Measurements from ENCODE around the gene TMEM266.

TMEM266 gene

DNA sequence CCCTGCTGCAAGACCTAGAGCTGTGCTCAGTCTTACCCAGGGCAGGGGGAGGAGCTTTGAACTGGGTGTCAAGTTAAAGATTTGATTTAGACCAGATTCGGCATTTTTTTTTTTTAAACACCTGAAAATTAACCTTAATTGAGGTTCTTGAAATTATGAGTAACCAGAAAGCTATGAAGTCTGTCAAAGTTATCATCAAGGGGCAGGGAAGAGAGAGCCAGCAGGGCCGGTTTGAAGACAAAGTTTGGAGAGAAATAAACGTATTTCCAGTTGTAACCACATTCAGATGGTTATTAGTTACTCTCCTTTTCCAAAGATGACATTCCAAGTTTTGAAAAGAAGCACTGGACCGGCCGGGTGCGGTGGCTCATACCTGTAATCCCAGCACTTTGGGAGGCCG, 12.0 kb downstream of the TMEM266 start:
- DNase-seq = no peak
- no peak overlapping the region for H3K4me3 ChIP-seq (ENCODE audit: low read length)
- H3K27me3 ChIP-seq (ENCODE audit: insufficient read depth, low read length, poor library complexity) = no peaks in the 10 kb centered on the region
- H4K5ac ChIP-seq (ENCODE audit: low read length) = no peak overlapping the region
- no CpG with 5 or more reads among the region's 7 CpGs for WGBS (ENCODE audit: extremely low coverage, insufficient coverage, low lambda C conversion rate)
- H4K8ac ChIP-seq (ENCODE audit: low read depth, low read length) = no peak overlapping the region
- H3K4ac ChIP-seq (ENCODE audit: low read depth, low read length) = no peak overlapping the region
- no peak overlapping the region for H2BK15ac ChIP-seq (replicated peaks; ENCODE audit: low read depth)
- no peaks in the 10 kb centered on the region for H3K79me1 ChIP-seq (ENCODE audit: low read length)
- no peak overlapping the region for H2BK120ac ChIP-seq (ENCODE audit: low read depth, low read length)
- H3K18ac ChIP-seq (ENCODE audit: low read length) = no peak overlapping the region
- H3K4me1 ChIP-seq (ENCODE audit: control insufficient read depth, low read depth, low read length) = no peaks in the 10 kb centered on the region
- H2BK5ac ChIP-seq (ENCODE audit: low read length) = no peak overlapping the region
- H3K79me2 ChIP-seq (ENCODE audit: control insufficient read depth, insufficient read depth, low read length) = no peaks in the 10 kb centered on the region
- no peak overlapping the region for H3K9ac ChIP-seq (ENCODE audit: low read length)
- H3K4me2 ChIP-seq (ENCODE audit: low read length) = no peak overlapping the region
- no peak overlapping the region for H2AK5ac ChIP-seq (ENCODE audit: low read length)
- no peaks in the 10 kb centered on the region for H3K36me3 ChIP-seq (ENCODE audit: control insufficient read depth, insufficient read depth, low read length)
- no peak overlapping the region for H3K56ac ChIP-seq (ENCODE audit: low read length)
- no peak overlapping the region for H3K23ac ChIP-seq (ENCODE audit: low read length)
- no peak overlapping the region for H3K27ac ChIP-seq (ENCODE audit: low read depth, low read length)

- Histone ChIP-seq H3K56ac (ENCODE audit: low read length) (no peak overlapping the region), H3K9ac (ENCODE audit: low read length) (no peak overlapping the region), H3K23ac (ENCODE audit: low read length) (no peak overlapping the region), H3K79me1 (ENCODE audit: low read length) (no peaks in the 10 kb centered on the region), H2BK120ac (ENCODE audit: low read depth, low read length) (no peak overlapping the region), H4K8ac (ENCODE audit: low read depth, low read length) (no peak overlapping the region), H3K18ac (ENCODE audit: low read length) (no peak overlapping the region), H3K27ac (ENCODE audit: low read depth, low read length) (no peak overlapping the region), H3K4me2 (ENCODE audit: low read length) (no peak overlapping the region), H3K4me3 (ENCODE audit: low read length) (no peak overlapping the region), H2BK5ac (ENCODE audit: low read length) (no peak overlapping the region), H3K4me1 (ENCODE audit: control insufficient read depth, low read depth, low read length) (no peaks in the 10 kb centered on the region), H3K4ac (ENCODE audit: low read depth, low read length) (no peak overlapping the region), H2AK5ac (ENCODE audit: low read length) (no peak overlapping the region), H3K27me3 (ENCODE audit: insufficient read depth, low read length, poor library complexity) (no peaks in the 10 kb centered on the region), H4K5ac (ENCODE audit: low read length) (no peak overlapping the region), H3K79me2 (ENCODE audit: control insufficient read depth, insufficient read depth, low read length) (no peaks in the 10 kb centered on the region), H2BK15ac (replicated peaks; ENCODE audit: low read depth) (no peak overlapping the region), H3K36me3 (ENCODE audit: control insufficient read depth, insufficient read depth, low read length) (no peaks in the 10 kb centered on the region)
- no peak for DNase-seq
- no CpG with 5 or more reads among the region's 2 CpGs for WGBS (ENCODE audit: extremely low coverage, insufficient coverage, low lambda C conversion rate)
These were observed 13.8 kb downstream of the TMEM266 start for GRCh38 chr15:76073554-76073953.

DNA sequence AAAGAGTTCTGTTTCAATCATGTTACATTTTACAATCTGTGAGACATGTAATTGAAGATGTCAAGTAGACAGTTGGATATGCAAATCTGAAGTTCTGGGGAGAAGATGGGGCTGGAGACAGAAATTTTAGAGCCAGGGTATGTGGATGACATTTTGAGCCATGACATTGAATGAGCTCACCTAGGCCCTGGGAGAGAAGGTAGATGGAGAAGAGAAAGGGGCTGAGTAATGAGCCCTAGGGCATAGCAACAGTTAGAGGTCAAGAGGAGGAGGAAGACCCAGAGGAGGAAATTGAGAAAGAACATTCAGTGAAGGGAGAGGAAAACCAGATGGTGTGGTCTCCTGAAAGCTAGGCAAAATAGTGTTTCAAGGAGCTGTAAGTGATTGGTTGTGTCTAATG, 15.3 kb downstream of the TMEM266 start:
- no peak overlapping the region for H3K4me3 ChIP-seq (ENCODE audit: low read length)
- H3K4ac ChIP-seq (ENCODE audit: low read depth, low read length) = no peak overlapping the region
- no peak overlapping the region for H3K27ac ChIP-seq (ENCODE audit: low read depth, low read length)
- no peak overlapping the region for H2AK5ac ChIP-seq (ENCODE audit: low read length)
- no peak overlapping the region for H3K18ac ChIP-seq (ENCODE audit: low read length)
- H3K4me2 ChIP-seq (ENCODE audit: low read length) = no peak overlapping the region
- no peak for DNase-seq
- H3K23ac ChIP-seq (ENCODE audit: low read length) = no peak overlapping the region
- H2BK120ac ChIP-seq (ENCODE audit: low read depth, low read length) = no peak overlapping the region
- no peak overlapping the region for H2BK5ac ChIP-seq (ENCODE audit: low read length)
- no peak overlapping the region for H4K5ac ChIP-seq (ENCODE audit: low read length)
- H3K79me2 ChIP-seq (ENCODE audit: control insufficient read depth, insufficient read depth, low read length) = no peaks in the 10 kb centered on the region
- H3K27me3 ChIP-seq (ENCODE audit: insufficient read depth, low read length, poor library complexity) = no peaks in the 10 kb centered on the region
- no peaks in the 10 kb centered on the region for H3K79me1 ChIP-seq (ENCODE audit: low read length)
- no peaks in the 10 kb centered on the region for H3K36me3 ChIP-seq (ENCODE audit: control insufficient read depth, insufficient read depth, low read length)
- H3K56ac ChIP-seq (ENCODE audit: low read length) = no peak overlapping the region
- H2BK15ac ChIP-seq (replicated peaks; ENCODE audit: low read depth) = no peak overlapping the region
- no peak overlapping the region for H4K8ac ChIP-seq (ENCODE audit: low read depth, low read length)
- H3K9ac ChIP-seq (ENCODE audit: low read length) = no peak overlapping the region
- no peaks in the 10 kb centered on the region for H3K4me1 ChIP-seq (ENCODE audit: control insufficient read depth, low read depth, low read length)

DNA sequence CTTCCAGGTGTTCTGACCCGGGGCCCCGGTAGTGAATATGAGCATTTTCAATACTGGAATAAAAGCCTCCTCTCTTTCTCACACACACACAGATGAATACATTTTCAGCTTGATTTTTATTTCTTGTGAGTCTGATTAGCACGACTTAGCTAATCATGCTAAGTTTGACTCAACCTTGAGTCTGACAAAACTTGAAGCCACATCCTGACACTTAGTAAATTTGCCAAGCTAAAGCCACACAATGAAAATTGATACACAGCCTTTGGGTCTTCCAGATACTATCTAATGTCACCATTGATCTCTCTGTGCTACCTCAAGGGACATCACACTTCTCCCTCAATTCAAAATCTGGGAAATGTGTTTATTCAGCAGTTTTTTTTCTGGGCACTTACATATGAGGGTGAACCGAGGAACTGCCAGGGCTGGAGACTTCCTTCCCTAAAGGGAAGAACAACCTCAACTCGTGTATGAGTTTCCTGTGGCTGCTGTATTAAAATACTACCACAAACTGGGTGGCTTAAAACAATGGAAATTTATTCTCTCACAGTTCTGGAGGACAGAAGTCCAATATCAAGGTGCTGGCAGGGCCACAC, 18.6 kb downstream of the TMEM266 start:
- H3K4ac ChIP-seq (ENCODE audit: low read depth, low read length) = no peak overlapping the region

DNA sequence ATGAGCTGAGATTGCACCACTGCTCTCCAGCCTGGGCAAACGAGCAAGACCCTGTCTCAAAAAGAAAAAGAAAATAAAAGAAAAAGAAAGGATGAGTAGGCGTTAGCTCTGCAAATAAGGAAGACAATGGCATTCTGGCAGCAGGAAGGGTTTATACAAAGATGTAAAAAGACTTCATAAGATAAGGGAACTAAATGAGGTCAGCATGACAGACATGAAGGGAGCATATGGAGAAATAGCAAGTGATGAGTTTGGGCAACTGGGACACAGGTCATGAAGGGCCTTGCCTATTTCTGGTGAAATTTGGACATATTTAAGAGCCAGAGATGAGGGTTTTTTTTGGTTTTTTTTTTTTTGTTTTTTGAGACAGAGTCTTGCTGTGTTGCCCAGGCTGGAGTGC, 24.5 kb downstream of the TMEM266 start:
- H2BK120ac ChIP-seq (ENCODE audit: low read depth, low read length) = no peak overlapping the region
- H3K27ac ChIP-seq (ENCODE audit: low read depth, low read length) = no peak overlapping the region
- H3K9ac ChIP-seq (ENCODE audit: low read length) = no peak overlapping the region
- H4K8ac ChIP-seq (ENCODE audit: low read depth, low read length) = no peak overlapping the region
- no peaks in the 10 kb centered on the region for H3K4me1 ChIP-seq (ENCODE audit: control insufficient read depth, low read depth, low read length)
- H3K4ac ChIP-seq (ENCODE audit: low read depth, low read length) = no peak overlapping the region
- H3K56ac ChIP-seq (ENCODE audit: low read length) = no peak overlapping the region
- no peak overlapping the region for H2BK5ac ChIP-seq (ENCODE audit: low read length)
- H3K18ac ChIP-seq (ENCODE audit: low read length) = no peak overlapping the region
- no peaks in the 10 kb centered on the region for H3K79me2 ChIP-seq (ENCODE audit: control insufficient read depth, insufficient read depth, low read length)
- H3K23ac ChIP-seq (ENCODE audit: low read length) = no peak overlapping the region
- no CpG with 5 or more reads among the region's 2 CpGs for WGBS (ENCODE audit: extremely low coverage, insufficient coverage, low lambda C conversion rate)
- H3K27me3 ChIP-seq (ENCODE audit: insufficient read depth, low read length, poor library complexity) = no peaks in the 10 kb centered on the region
- H4K5ac ChIP-seq (ENCODE audit: low read length) = no peak overlapping the region
- H2AK5ac ChIP-seq (ENCODE audit: low read length) = no peak overlapping the region
- H3K36me3 ChIP-seq (ENCODE audit: control insufficient read depth, insufficient read depth, low read length) = no peaks in the 10 kb centered on the region
- H3K79me1 ChIP-seq (ENCODE audit: low read length) = no peaks in the 10 kb centered on the region
- no peak overlapping the region for H2BK15ac ChIP-seq (replicated peaks; ENCODE audit: low read depth)
- H3K4me2 ChIP-seq (ENCODE audit: low read length) = no peak overlapping the region
- no peak overlapping the region for H3K4me3 ChIP-seq (ENCODE audit: low read length)
- no peak for DNase-seq

More for the DNA sequence above, 18.6 kb downstream of the TMEM266 start:
- no peak overlapping the region for H3K4me2 ChIP-seq (ENCODE audit: low read length)
- H3K4me3 ChIP-seq (ENCODE audit: low read length) = no peak overlapping the region
- WGBS (ENCODE audit: extremely low coverage, insufficient coverage, low lambda C conversion rate) = no CpG with 5 or more reads among the region's 5 CpGs
- no peak overlapping the region for H2AK5ac ChIP-seq (ENCODE audit: low read length)
- H4K5ac ChIP-seq (ENCODE audit: low read length) = no peak overlapping the region
- no peaks in the 10 kb centered on the region for H3K79me2 ChIP-seq (ENCODE audit: control insufficient read depth, insufficient read depth, low read length)
- no peak overlapping the region for H3K23ac ChIP-seq (ENCODE audit: low read length)
- H3K36me3 ChIP-seq (ENCODE audit: control insufficient read depth, insufficient read depth, low read length) = no peaks in the 10 kb centered on the region
- no peak overlapping the region for H3K56ac ChIP-seq (ENCODE audit: low read length)
- no peak for DNase-seq
- no peak overlapping the region for H2BK120ac ChIP-seq (ENCODE audit: low read depth, low read length)
- no peak overlapping the region for H3K27ac ChIP-seq (ENCODE audit: low read depth, low read length)
- no peak overlapping the region for H3K18ac ChIP-seq (ENCODE audit: low read length)
- no peaks in the 10 kb centered on the region for H3K27me3 ChIP-seq (ENCODE audit: insufficient read depth, low read length, poor library complexity)
- no peaks in the 10 kb centered on the region for H3K4me1 ChIP-seq (ENCODE audit: control insufficient read depth, low read depth, low read length)
- no peak overlapping the region for H2BK15ac ChIP-seq (replicated peaks; ENCODE audit: low read depth)
- no peak overlapping the region for H4K8ac ChIP-seq (ENCODE audit: low read depth, low read length)
- H3K9ac ChIP-seq (ENCODE audit: low read length) = no peak overlapping the region
- no peaks in the 10 kb centered on the region for H3K79me1 ChIP-seq (ENCODE audit: low read length)
- H2BK5ac ChIP-seq (ENCODE audit: low read length) = no peak overlapping the region

GRCh38 chr15:76098685-76099084, 38.9 kb downstream of the TMEM266 start:
- no peak overlapping the region for H3K9ac ChIP-seq (ENCODE audit: low read length)
- no peak overlapping the region for H3K4ac ChIP-seq (ENCODE audit: low read depth, low read length)
- no peak overlapping the region for H3K23ac ChIP-seq (ENCODE audit: low read length)
- no peak overlapping the region for H2BK5ac ChIP-seq (ENCODE audit: low read length)
- H3K27me3 ChIP-seq (ENCODE audit: insufficient read depth, low read length, poor library complexity) = no peaks in the 10 kb centered on the region
- H3K4me3 ChIP-seq (ENCODE audit: low read length) = no peak overlapping the region
- H3K27ac ChIP-seq (ENCODE audit: low read depth, low read length) = no peak overlapping the region
- WGBS (ENCODE audit: extremely low coverage, insufficient coverage, low lambda C conversion rate) = no CpG with 5 or more reads among the region's 3 CpGs
- H3K4me2 ChIP-seq (ENCODE audit: low read length) = no peak overlapping the region
- no peak overlapping the region for H2BK15ac ChIP-seq (replicated peaks; ENCODE audit: low read depth)
- no peak overlapping the region for H4K8ac ChIP-seq (ENCODE audit: low read depth, low read length)
- H3K79me1 ChIP-seq (ENCODE audit: low read length) = no peaks in the 10 kb centered on the region
- H3K18ac ChIP-seq (ENCODE audit: low read length) = no peak overlapping the region
- no peak overlapping the region for H4K5ac ChIP-seq (ENCODE audit: low read length)
- no peak for DNase-seq
- no peaks in the 10 kb centered on the region for H3K79me2 ChIP-seq (ENCODE audit: control insufficient read depth, insufficient read depth, low read length)
- no peaks in the 10 kb centered on the region for H3K4me1 ChIP-seq (ENCODE audit: control insufficient read depth, low read depth, low read length)
- no peak overlapping the region for H2BK120ac ChIP-seq (ENCODE audit: low read depth, low read length)
- no peak overlapping the region for H2AK5ac ChIP-seq (ENCODE audit: low read length)
- H3K56ac ChIP-seq (ENCODE audit: low read length) = no peak overlapping the region
- no peaks in the 10 kb centered on the region for H3K36me3 ChIP-seq (ENCODE audit: control insufficient read depth, insufficient read depth, low read length)

All from mesendoderm (in vitro differentiated cells).